ENCODE measurements around the gene ROMO1.

- no peak for TF ChIP-seq TARDBP (IDR thresholded peaks at IDR 0.05)
- no peak for TF ChIP-seq FOXA1 (IDR thresholded peaks at IDR 0.05)
- no peak for TF ChIP-seq ZNF384 (IDR thresholded peaks at IDR 0.05)
- TF ChIP-seq SP1 (IDR thresholded peaks at IDR 0.05) = no peak
- no peak for TF ChIP-seq FOXM1 (IDR thresholded peaks at IDR 0.05; ENCODE audit: borderline replicate concordance)
- TF ChIP-seq LEF1 (IDR thresholded peaks at IDR 0.05; ENCODE audit: borderline replicate concordance) = no peak
- no peak for TF ChIP-seq PKNOX1 (IDR thresholded peaks at IDR 0.05)
- TF ChIP-seq NFRKB (IDR thresholded peaks at IDR 0.05) = no peak
- no peak for TF ChIP-seq HDGF (IDR thresholded peaks at IDR 0.05; ENCODE audit: borderline replicate concordance)
- TF ChIP-seq BHLHE40 (IDR thresholded peaks at IDR 0.05; ENCODE audit: borderline replicate concordance) = no peak
- no peak for TF ChIP-seq L3MBTL2 (conservative IDR thresholded peaks at IDR 0.05)
These were observed 3.2 kb upstream of the ROMO1 start for GRCh38 chr20:35695978-35696377.
